Endothelial cell of umbilical vein (primary cell): ENCODE results near the gene GTF3C5.
"Not testable (repeated sequence)": the region's sequence is repeated elsewhere in the genome, so short reads cannot be mapped to it uniquely, and the experiment has no call there.

Experiments used
- CTCF ChIP-seq, 2 donors: IDR thresholded peaks; 1 replicate in 1 of 2; 2 replicates in 1 of 2; pipeline ENCODE4 v1.5.1; 2011; ENCODE audit warnings: low read length in 2 of 2, mild to moderate bottlenecking in 2 of 2, moderate library complexity in 2 of 2, control low read depth in 1 of 2, inconsistent platforms in 1 of 2, low read depth in 1 of 2; ENCODE audit not compliant: insufficient read depth in 1 of 2; ENCODE audit errors: extremely low read depth in 1 of 2
- EZH2 ChIP-seq: IDR thresholded peaks from 2 replicates; pipeline ENCODE4 v1.6.1; 2012; ENCODE audit warnings: borderline replicate concordance, low read depth, mild to moderate bottlenecking, moderate library complexity, low read length, inconsistent platforms; ENCODE audit not compliant: severe bottlenecking
- GATA2 ChIP-seq: IDR thresholded peaks from 2 replicates; pipeline ENCODE4 v1.7.0; 2011; ENCODE audit warnings: low read depth, mild to moderate bottlenecking, moderate library complexity, mixed read lengths, low read length; ENCODE audit not compliant: insufficient read length, insufficient read depth
- JUN ChIP-seq: IDR thresholded peaks from 2 replicates; pipeline ENCODE4 v1.6.1; 2011; ENCODE audit warnings: borderline replicate concordance, low read depth; ENCODE audit not compliant: insufficient read length, insufficient read depth
- MAX ChIP-seq: IDR thresholded peaks from 2 replicates; pipeline ENCODE4 v1.6.1; 2011; ENCODE audit not compliant: insufficient read depth, insufficient read length
- MYC ChIP-seq: IDR thresholded peaks from one replicate; pipeline ENCODE4 v1.6.1; 2011; ENCODE audit warnings: mild to moderate bottlenecking, low read depth, low read length
- POLR2A ChIP-seq: IDR thresholded peaks from 2 replicates; pipeline ENCODE4 v1.6.1; 2012; ENCODE audit warnings: low read depth, mild to moderate bottlenecking, control low read depth, low read length
- POLR2AphosphoS5 ChIP-seq: IDR thresholded peaks from 2 replicates; pipeline ENCODE4 v1.6.1; 2012; ENCODE audit warnings: low read depth, mild to moderate bottlenecking, control low read depth, low read length, moderate library complexity; ENCODE audit not compliant: insufficient read depth

DNA sequence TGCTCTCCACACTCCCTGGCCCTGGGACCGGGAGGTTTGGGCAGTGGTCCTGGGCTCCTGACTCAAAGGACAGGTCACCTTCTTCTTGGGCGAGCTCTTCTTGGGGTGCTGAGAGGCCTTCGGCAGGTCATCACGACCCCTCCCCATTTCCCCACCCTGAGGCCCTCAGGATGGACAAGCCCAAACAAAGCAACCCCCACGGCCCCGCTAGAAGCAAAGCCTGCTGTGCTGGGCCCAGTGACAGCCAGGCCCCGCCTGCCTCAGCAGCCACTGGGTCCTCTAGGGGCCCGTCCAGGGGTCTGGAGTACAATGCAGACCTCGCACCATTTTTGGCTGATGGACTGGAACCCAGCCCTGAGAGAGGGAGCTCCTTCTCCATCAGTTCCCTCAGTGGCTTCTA is 52.9 kb downstream of the GTF3C5 start:
- not testable (repeated sequence) for TF ChIP-seq POLR2A; CTCF (IDR thresholded peaks at IDR 0.05; ENCODE audit: extremely low read depth in 1 of 2, insufficient read depth in 1 of 2, low read depth in 1 of 2, low read length in 2 of 2); MAX; POLR2AphosphoS5; JUN; EZH2; MYC; GATA2
